Fibroblast of lung (primary cell): ENCODE data around the gene RPS21. TPM values are rescaled to one million over a fixed set of nuclear protein-coding genes. Genes with fewer than 3 reads are reported as not detected.
"Not testable (repeated sequence)": the region's sequence is repeated elsewhere in the genome, so short reads cannot be mapped to it uniquely, and the experiment has no call there.

Experiments used
- DNase-seq, 2 donors: peaks; one replicate each; pipeline versions ENCODE4 v3.0.0 to v3.0.0-alpha.2; 2010; ENCODE audit warnings: low read depth in 2 of 2
- H2AFZ ChIP-seq: 2 replicates; pipeline ENCODE4 v1.5.1; 2012; ENCODE audit warnings: low read length, control low read depth, inconsistent platforms
- H3K27ac ChIP-seq: 2 replicates; pipeline ENCODE4 v1.5.1; 2011; ENCODE audit warnings: low read length, control low read depth; ENCODE audit not compliant: insufficient read depth
- H3K27me3 ChIP-seq: 2 replicates; pipeline ENCODE4 v1.5.1; 2011; ENCODE audit warnings: mild to moderate bottlenecking, low read length; ENCODE audit not compliant: control insufficient read depth, insufficient read depth
- H3K36me3 ChIP-seq: 2 replicates; pipeline ENCODE4 v1.5.1; 2011; ENCODE audit warnings: low read length; ENCODE audit not compliant: control insufficient read depth, insufficient read depth
- H3K4me1 ChIP-seq: 2 replicates; pipeline ENCODE4 v1.5.1; 2011; ENCODE audit warnings: low read length; ENCODE audit not compliant: control insufficient read depth, insufficient read depth; ENCODE audit errors: extremely low read depth
- H3K4me2 ChIP-seq: 2 replicates; pipeline ENCODE4 v1.5.1; 2011; ENCODE audit warnings: low read length, control low read depth; ENCODE audit not compliant: insufficient read depth; ENCODE audit errors: extremely low read depth
- H3K4me3 ChIP-seq, 4 experiments: fragments of 200-600 bp in 1 of 4; sonication (generic) in 1 of 4; replicated peaks in 1 of 4; 2 replicates each; pipeline ENCODE4 v1.5.1; 2011 to 2016; ENCODE audit warnings: low read length in 4 of 4, low read depth in 3 of 4, mild to moderate bottlenecking in 3 of 4, control low read depth in 2 of 4, inconsistent platforms in 1 of 4, mixed read lengths in 1 of 4; ENCODE audit not compliant: insufficient read depth in 1 of 4; ENCODE audit errors: control extremely low read depth in 1 of 4
- H3K79me2 ChIP-seq: 2 replicates; pipeline ENCODE4 v1.5.1; 2012; ENCODE audit warnings: mild to moderate bottlenecking, low read length, inconsistent platforms; ENCODE audit not compliant: control insufficient read depth, insufficient read depth
- H3K9ac ChIP-seq: 2 replicates; pipeline ENCODE4 v1.5.1; 2011; ENCODE audit warnings: mild to moderate bottlenecking, low read length, control low read depth; ENCODE audit not compliant: insufficient read depth
- H3K9me3 ChIP-seq: 2 replicates; pipeline ENCODE4 v1.5.1; 2012; ENCODE audit warnings: low read depth, low read length; ENCODE audit not compliant: control insufficient read depth, insufficient read depth
- H4K20me1 ChIP-seq: 2 replicates; pipeline ENCODE4 v1.5.1; 2011; ENCODE audit warnings: low read length; ENCODE audit not compliant: control insufficient read depth, insufficient read depth; ENCODE audit errors: extremely low read depth
- CTCF ChIP-seq, 2 donors: IDR thresholded peaks in 1 of 2; conservative IDR thresholded peaks in 1 of 2; 1 replicate in 1 of 2; 2 replicates in 1 of 2; pipeline ENCODE4 v1.5.1; 2011 to 2012; ENCODE audit warnings: low read length in 2 of 2, control low read depth in 1 of 2, inconsistent platforms in 1 of 2, low read depth in 1 of 2, mild to moderate bottlenecking in 1 of 2
- EZH2 ChIP-seq: IDR thresholded peaks from 2 replicates; pipeline ENCODE4 v1.5.1; 2012; ENCODE audit warnings: low read length, control low read depth, mild to moderate bottlenecking; ENCODE audit errors: missing control alignments
- polyA plus RNA-seq, 2 donors: library from polyadenylated mRNA; depleted of rRNA in 1 of 2; stranded (reverse) in 1 of 2; unstranded in 1 of 2; fragments of >200 nt; gene quantifications; 2 replicates each; pipeline ENCODE4 v1.2.1, GENCODE V29; 2011 to 2012; ENCODE audit warnings: missing spikeins in 1 of 2
- total RNA-seq: library from RNA; depleted of rRNA; stranded (reverse); fragments of >200 nt; gene quantifications from 2 replicates; pipeline ENCODE4 v1.2.1, GENCODE V29; 2014

Gene RPS21
- total and polyA plus RNA-seq, 2 donors (not counting 1 experiment from before 2014, with no cell fraction given) = 867 to 2,081 TPM

- Histone ChIP-seq H3K79me2 (no peaks in the 10 kb centered on the region), H3K9me3 (no peaks in the 10 kb centered on the region), H3K27ac (no peak overlapping the region), H2AFZ (no peak overlapping the region), H3K4me1 (no peaks in the 10 kb centered on the region), H3K36me3 (no peaks in the 10 kb centered on the region), H3K4me2 (no peak overlapping the region), H3K27me3 (no peaks in the 10 kb centered on the region), H3K9ac (no peak overlapping the region), H4K20me1 (no peaks in the 10 kb centered on the region), H3K4me3 (no peak overlapping the region)
- DNase-seq = no peak
- no peak for TF ChIP-seq CTCF (conservative IDR thresholded peaks at IDR 0.05 in 1 of 2, IDR thresholded peaks at IDR 0.05 in 1 of 2; ENCODE audit: low read depth in 1 of 2, low read length in 2 of 2)
- TF ChIP-seq EZH2 = no peak
Measured at GRCh38 chr20:62423326-62423706, 36.4 kb downstream of the RPS21 start.

DNA sequence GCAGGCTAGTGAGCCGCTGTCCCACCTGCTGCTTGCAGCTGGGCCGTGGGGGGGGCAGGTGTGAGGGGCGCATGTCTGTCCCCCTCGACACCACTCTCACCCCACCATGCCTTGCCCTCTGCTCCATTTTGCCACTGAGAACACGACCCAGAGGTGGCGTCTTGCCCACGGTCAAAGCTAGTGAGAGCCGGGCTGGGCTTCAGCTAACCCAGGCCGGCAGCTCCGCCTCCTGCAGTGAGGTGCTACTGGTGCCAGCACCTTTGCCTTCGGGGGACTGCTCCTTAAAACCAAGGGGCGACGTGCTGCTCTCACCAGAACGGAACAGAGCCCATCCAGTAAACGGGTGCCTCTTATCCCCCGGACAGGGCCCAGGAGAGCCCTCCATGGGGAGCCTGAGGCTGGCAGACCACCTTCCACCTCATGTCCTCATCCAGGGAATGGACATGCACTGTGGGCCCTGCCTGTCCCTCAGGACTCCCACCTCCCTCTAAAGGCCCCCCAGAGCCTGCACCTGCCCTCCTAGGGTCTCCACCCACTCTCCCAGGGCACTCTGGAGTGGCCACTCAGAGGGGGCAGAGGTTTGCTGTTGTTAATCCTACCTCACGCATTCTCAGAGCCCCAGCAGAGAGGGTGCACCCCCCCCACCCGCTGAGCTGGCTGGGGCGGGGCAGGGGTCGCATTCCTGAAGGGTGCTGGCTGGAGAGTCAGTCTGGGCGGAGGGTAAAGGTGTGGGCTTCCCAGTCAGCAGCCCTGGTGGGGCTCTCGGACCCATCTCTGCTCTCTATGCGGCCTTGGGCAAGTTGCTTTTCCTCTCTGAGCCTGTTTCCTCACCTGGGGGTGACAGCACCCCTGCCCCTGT, 37.6 kb downstream of the RPS21 start:
- H3K27me3 ChIP-seq = peaks cover 4% of the 10 kb centered on the region
- H3K4me2 ChIP-seq = no peak overlapping the region
- H3K4me3 ChIP-seq = no peak overlapping the region
- H3K36me3 ChIP-seq = no peaks in the 10 kb centered on the region
- DNase-seq = no peak
- TF ChIP-seq CTCF (conservative IDR thresholded peaks at IDR 0.05 in 1 of 2, IDR thresholded peaks at IDR 0.05 in 1 of 2; ENCODE audit: low read depth in 1 of 2, low read length in 2 of 2) (no peak), EZH2 (no peak)
- H4K20me1 ChIP-seq = no peaks in the 10 kb centered on the region
- H3K9ac ChIP-seq = no peak overlapping the region
- no peaks in the 10 kb centered on the region for H3K4me1 ChIP-seq
- H3K27ac ChIP-seq = no peak overlapping the region
- H3K79me2 ChIP-seq = no peaks in the 10 kb centered on the region
- no peak overlapping the region for H2AFZ ChIP-seq
- H3K9me3 ChIP-seq = no peaks in the 10 kb centered on the region

- H3K4me2 ChIP-seq = no peak overlapping the region
- H3K27me3 ChIP-seq = peaks cover 4% of the 10 kb centered on the region
- H2AFZ ChIP-seq = no peak overlapping the region
- DNase-seq = no peak
- no peak for TF ChIP-seq CTCF (conservative IDR thresholded peaks at IDR 0.05 in 1 of 2, IDR thresholded peaks at IDR 0.05 in 1 of 2; ENCODE audit: low read depth in 1 of 2, low read length in 2 of 2)
- TF ChIP-seq EZH2 = no peak
- H3K27ac ChIP-seq = no peak overlapping the region
- H3K36me3 ChIP-seq = no peaks in the 10 kb centered on the region
- no peak overlapping the region for H3K9ac ChIP-seq
- no peaks in the 10 kb centered on the region for H3K9me3 ChIP-seq
- H4K20me1 ChIP-seq = no peaks in the 10 kb centered on the region
- no peaks in the 10 kb centered on the region for H3K4me1 ChIP-seq
- no peak overlapping the region for H3K4me3 ChIP-seq
- H3K79me2 ChIP-seq = no peaks in the 10 kb centered on the region
Measured at GRCh38 chr20:62425281-62426058, 38.6 kb downstream of the RPS21 start.

DNA sequence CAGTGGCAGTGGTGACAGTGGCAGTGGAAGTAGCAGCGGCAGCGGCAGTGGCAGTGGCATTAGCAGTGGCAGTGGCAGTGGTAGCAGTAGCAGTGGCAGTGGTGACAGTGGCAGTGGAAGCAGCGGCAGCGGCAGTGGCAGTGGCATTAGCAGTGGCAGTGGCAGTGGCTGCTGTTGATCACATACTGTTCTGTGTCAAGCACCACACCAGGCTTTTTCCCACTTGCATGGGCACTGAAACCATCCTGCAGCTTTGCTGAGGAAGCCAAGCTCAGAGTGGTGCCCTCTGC, 39.1 kb downstream of the RPS21 start:
- not testable (repeated sequence) for H2AFZ ChIP-seq

More for the DNA sequence above, 39.1 kb downstream of the RPS21 start:
- H3K36me3 ChIP-seq, H3K4me2 ChIP-seq, H3K79me2 ChIP-seq, H3K4me1 ChIP-seq, H3K9me3 ChIP-seq, H3K27me3 ChIP-seq, H3K9ac ChIP-seq, H3K27ac ChIP-seq, DNase-seq, H4K20me1 ChIP-seq, H3K4me3 ChIP-seq: not testable (repeated sequence)
